Peyer's patch (tissue), 4 donors: Measurements from ENCODE around the gene AMBRA1. TPM values are rescaled to one million over a fixed set of nuclear protein-coding genes. Genes with fewer than 3 reads are reported as not detected.

ENCODE experiments used
- DNase-seq, 3 donors: peaks; one replicate each; pipeline ENCODE4 v3.0.0-alpha.2; 2017 to 2019
- H3K27ac ChIP-seq, 4 donors: fragments of 200-600 bp; sonication (generic); one replicate each; pipeline ENCODE4 v1.5.1; 2016 to 2019
- H3K27me3 ChIP-seq, 2 donors: fragments of 200-600 bp; sonication (generic); one replicate each; pipeline ENCODE4 v1.5.1; 2019
- H3K36me3 ChIP-seq, 3 donors: fragments of 200-600 bp; sonication (generic); one replicate each; pipeline ENCODE4 v1.5.1; 2016 to 2019
- H3K4me1 ChIP-seq, 4 donors: fragments of 200-600 bp; sonication (generic); one replicate each; pipeline ENCODE4 v1.5.1; 2016 to 2019
- H3K4me3 ChIP-seq, 4 donors: fragments of 200-600 bp; sonication (generic); 1 replicate in 3 of 4; 2 replicates in 1 of 4; pipeline ENCODE4 v1.5.1; 2016 to 2019; ENCODE audit warnings: mild to moderate bottlenecking in 1 of 4
- H3K9me3 ChIP-seq, 4 donors: fragments of 200-600 bp; sonication (generic); one replicate each; pipeline ENCODE4 v1.5.1; 2016 to 2019; ENCODE audit warnings: mild to moderate bottlenecking in 1 of 4
- CTCF ChIP-seq, 6 experiments: fragments of 450-650 bp in 4 of 6; fragments of 200-600 bp in 2 of 6; sonication (generic) in 1 of 6; IDR thresholded peaks; one replicate each; pipeline ENCODE4 v1.5.1; 2017 to 2019; ENCODE audit warnings: antibody characterized with exemption in 6 of 6, mild to moderate bottlenecking in 3 of 6, moderate library complexity in 1 of 6
- POLR2A ChIP-seq, 2 donors: fragments of 450-650 bp; IDR thresholded peaks; one replicate each; pipeline ENCODE4 v1.5.1; 2017; ENCODE audit warnings: antibody characterized with exemption in 2 of 2, mild to moderate bottlenecking in 2 of 2, moderate library complexity in 2 of 2
- total RNA-seq, 4 donors: library from RNA; depleted of rRNA; stranded (reverse); fragments of >200 nt; gene quantifications; one replicate each; pipeline ENCODE4 v1.1.0, GENCODE V29; 2016

Gene AMBRA1
- total RNA-seq, 4 donors from 2014 or later, result 28.9 to 61.6 (median 41.6) TPM

- peaks cover 0 to 14% (median 0%) of the 10 kb centered on the region in 4 donors for H3K4me1 ChIP-seq
- TF ChIP-seq POLR2A (IDR thresholded peaks at IDR 0.05) (no peak), CTCF (IDR thresholded peaks at IDR 0.05) (no peak)
- H3K27ac ChIP-seq, result no peak overlapping the region
- no peaks in the 10 kb centered on the region for H3K27me3 ChIP-seq
- no peak for DNase-seq
- H3K9me3 ChIP-seq, result no peaks in the 10 kb centered on the region
- H3K36me3 ChIP-seq, result no peaks in the 10 kb centered on the region
- H3K4me3 ChIP-seq, result no peak overlapping the region
These were observed 65.3 kb downstream of the AMBRA1 start for GRCh38 chr11:46528445-46529094.

GRCh38 chr11:46527591-46528130 is 66.2 kb downstream of the AMBRA1 start:
- H3K36me3 ChIP-seq, result no peaks in the 10 kb centered on the region
- H3K4me1 ChIP-seq, result peaks cover 0 to 23% (median 2%) of the 10 kb centered on the region in 4 donors
- H3K27me3 ChIP-seq, result no peaks in the 10 kb centered on the region
- no peaks in the 10 kb centered on the region for H3K9me3 ChIP-seq
- TF ChIP-seq POLR2A (IDR thresholded peaks at IDR 0.05) (no peak), CTCF (IDR thresholded peaks at IDR 0.05) (no peak)
- no peak overlapping the region for H3K4me3 ChIP-seq
- H3K27ac ChIP-seq, result no peak overlapping the region
- no peak for DNase-seq

- no peak overlapping the region for H3K4me3 ChIP-seq
- H3K9me3 ChIP-seq, result no peaks in the 10 kb centered on the region
- H3K27me3 ChIP-seq, result no peaks in the 10 kb centered on the region
- H3K4me1 ChIP-seq, result peaks cover 0 to 27% (median 2%) of the 10 kb centered on the region in 4 donors
- TF ChIP-seq POLR2A (IDR thresholded peaks at IDR 0.05) (no peak), CTCF (IDR thresholded peaks at IDR 0.05) (no peak)
- DNase-seq, result no peak
- no peaks in the 10 kb centered on the region for H3K36me3 ChIP-seq
- no peak overlapping the region for H3K27ac ChIP-seq
These were observed 67.3 kb downstream of the AMBRA1 start for GRCh38 chr11:46526216-46527215.

- Histone ChIP-seq H3K36me3 (no peaks in the 10 kb centered on the region), H3K4me3 (no peak overlapping the region), H3K27ac (peak overlapping the region in 1 of 4 donors; percentile 3), H3K27me3 (no peaks in the 10 kb centered on the region), H3K4me1 (peaks cover 0 to 27% (median 2%) of the 10 kb centered on the region in 4 donors), H3K9me3 (no peaks in the 10 kb centered on the region)
- DNase-seq, result no peak
- TF ChIP-seq POLR2A (IDR thresholded peaks at IDR 0.05) (no peak), CTCF (IDR thresholded peaks at IDR 0.05) (no peak)
These were observed 69.5 kb downstream of the AMBRA1 start for GRCh38 chr11:46524201-46524770.

GRCh38 chr11:46523290-46523689 is 70.5 kb downstream of the AMBRA1 start:
- TF ChIP-seq CTCF (IDR thresholded peaks at IDR 0.05), result no peak
- no peak for TF ChIP-seq POLR2A (IDR thresholded peaks at IDR 0.05)
- Histone ChIP-seq H3K36me3 (no peaks in the 10 kb centered on the region), H3K4me1 (peaks cover 0 to 20% (median 2%) of the 10 kb centered on the region in 4 donors)

More at GRCh38 chr11:46523290-46523689, 70.5 kb downstream of the AMBRA1 start:
- DNase-seq, result no peak
- Histone ChIP-seq H3K4me3 (no peak overlapping the region), H3K27ac (peak overlapping the region in 1 of 4 donors; percentile 36), H3K9me3 (no peaks in the 10 kb centered on the region), H3K27me3 (no peaks in the 10 kb centered on the region)
